Spleen (tissue), 7 donors: ENCODE results near the gene TERF2IP.

Experiments used
- POLR2A ChIP-seq, 3 donors: fragments of 450-650 bp; IDR thresholded peaks; one replicate each; pipeline ENCODE4 v1.5.1; 2017; ENCODE audit warnings: antibody characterized with exemption in 3 of 3, mild to moderate bottlenecking in 1 of 3
- TF ChIP-seq, protein P1 (sequence below), 11 experiments: fragments of 200-600 bp in 7 of 11; fragments of 450-650 bp in 4 of 11; sonication (generic) in 4 of 11; IDR thresholded peaks in 8 of 11; conservative IDR thresholded peaks in 3 of 11; 1 replicate in 7 of 11; 2 replicates in 4 of 11; pipeline versions ENCODE4 v1.4.0 to v1.8.0; 2016 to 2021; ENCODE audit warnings: antibody characterized with exemption in 11 of 11, inconsistent platforms in 4 of 11, mild to moderate bottlenecking in 1 of 11
- donor health status: DM: no; HTN: no; CAD: no; lungs with moderate emphysema.
- donor health status: DM: no; HTN: no; CAD: no.
- donor health status: DM: no; HTN: no; CAD: no.

DNA sequence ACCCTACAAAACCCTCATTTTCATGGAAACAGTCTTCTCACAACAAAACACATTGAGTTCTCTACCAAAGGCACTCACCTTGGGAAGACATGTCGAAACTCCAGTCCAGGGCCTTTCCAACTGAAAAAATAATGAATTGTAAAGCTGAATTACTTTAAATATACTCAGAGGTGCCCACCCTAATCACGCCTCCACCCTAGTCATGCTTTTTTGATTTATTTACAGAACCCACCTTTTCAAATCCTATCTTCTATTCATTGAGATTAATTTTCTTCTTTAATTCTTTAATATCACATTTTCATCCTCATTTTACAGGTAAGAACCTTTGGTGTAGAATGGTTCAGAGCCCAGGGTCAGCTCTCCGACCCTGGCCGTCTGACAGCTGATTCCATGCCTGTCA is 29.3 kb downstream of the TERF2IP start, which contains the start of gene CPHXL2:
- TF ChIP-seq, protein P1, sequence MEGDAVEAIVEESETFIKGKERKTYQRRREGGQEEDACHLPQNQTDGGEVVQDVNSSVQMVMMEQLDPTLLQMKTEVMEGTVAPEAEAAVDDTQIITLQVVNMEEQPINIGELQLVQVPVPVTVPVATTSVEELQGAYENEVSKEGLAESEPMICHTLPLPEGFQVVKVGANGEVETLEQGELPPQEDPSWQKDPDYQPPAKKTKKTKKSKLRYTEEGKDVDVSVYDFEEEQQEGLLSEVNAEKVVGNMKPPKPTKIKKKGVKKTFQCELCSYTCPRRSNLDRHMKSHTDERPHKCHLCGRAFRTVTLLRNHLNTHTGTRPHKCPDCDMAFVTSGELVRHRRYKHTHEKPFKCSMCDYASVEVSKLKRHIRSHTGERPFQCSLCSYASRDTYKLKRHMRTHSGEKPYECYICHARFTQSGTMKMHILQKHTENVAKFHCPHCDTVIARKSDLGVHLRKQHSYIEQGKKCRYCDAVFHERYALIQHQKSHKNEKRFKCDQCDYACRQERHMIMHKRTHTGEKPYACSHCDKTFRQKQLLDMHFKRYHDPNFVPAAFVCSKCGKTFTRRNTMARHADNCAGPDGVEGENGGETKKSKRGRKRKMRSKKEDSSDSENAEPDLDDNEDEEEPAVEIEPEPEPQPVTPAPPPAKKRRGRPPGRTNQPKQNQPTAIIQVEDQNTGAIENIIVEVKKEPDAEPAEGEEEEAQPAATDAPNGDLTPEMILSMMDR (IDR thresholded peaks at IDR 0.05 in 8 of 11, conservative IDR thresholded peaks at IDR 0.05 in 3 of 11) = no peak
- TF ChIP-seq POLR2A (IDR thresholded peaks at IDR 0.05) = no peak
